Activated T-cell treated with anti-CD3 and anti-CD28 coated beads for 1 hour (primary cell): ENCODE measurements around the gene ECE2.
A peak's percentile ranks its signal among the peaks of the same experiment; 100 is the strongest.

Experiments used
- DNase-seq: peaks from one replicate; pipeline ENCODE4 v3.0.0-alpha.2; 2020; ENCODE audit warnings: low read depth

ECE2 gene

GRCh38 chr3:184314700-184315542 is 39.1 kb downstream of the ECE2 start:
- DNase-seq = peak; percentile 53

DNA sequence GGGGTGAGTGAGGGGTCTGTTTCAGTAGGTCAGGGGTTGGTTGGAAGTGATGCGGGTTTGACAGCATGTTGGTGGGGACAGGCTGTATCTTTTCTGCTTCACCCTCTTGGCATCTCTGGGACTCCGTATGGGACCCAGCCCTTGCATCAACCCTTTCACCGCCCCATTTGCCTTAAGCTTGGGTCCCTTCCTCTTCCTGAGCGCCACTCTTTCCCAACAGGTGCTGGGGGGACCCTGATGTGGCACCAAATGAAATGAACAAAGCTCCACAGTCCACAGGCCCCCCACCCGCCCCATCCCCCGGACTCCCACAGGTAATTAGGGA is 39.7 kb downstream of the ECE2 start:
- DNase-seq = no peak

DNA sequence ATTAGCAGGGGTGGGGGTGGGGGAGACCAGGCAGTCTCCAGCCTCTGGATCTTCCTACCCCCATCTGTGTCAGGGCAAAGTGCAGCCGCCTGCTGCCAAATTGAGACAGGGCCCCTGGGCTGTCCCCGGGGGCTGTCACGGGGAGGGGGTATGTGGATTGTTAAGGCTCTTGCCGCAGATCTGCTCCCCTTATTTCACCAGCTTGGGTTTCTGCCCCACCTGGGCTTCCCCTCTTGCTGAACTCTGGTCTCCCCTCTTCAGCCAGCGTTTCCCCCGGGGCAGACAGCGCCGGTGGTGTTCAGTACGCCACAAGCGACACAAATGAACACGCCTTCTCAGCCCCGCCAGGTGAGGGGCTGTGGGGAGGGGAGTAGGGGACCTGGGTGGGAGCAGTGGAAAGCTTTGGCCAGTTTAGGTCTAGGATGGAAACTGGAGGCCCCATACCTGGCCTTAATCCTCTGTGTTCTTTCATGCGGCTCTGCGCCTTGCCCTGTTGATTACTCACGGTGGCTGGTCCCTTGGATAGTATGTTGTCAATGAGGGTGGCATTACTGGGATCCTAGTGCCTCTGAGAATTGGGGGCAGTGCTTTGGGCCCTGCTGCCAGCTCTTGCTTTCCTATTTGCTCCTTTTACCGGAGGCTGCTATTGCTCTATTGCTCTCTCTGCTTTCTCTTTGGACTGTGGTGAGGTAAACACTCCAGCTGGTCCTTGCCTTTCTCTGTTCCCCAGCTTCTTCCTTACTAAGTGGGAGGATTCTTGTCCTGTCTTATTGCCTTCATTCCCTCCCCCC is 40.2 kb downstream of the ECE2 start:
- DNase-seq = no peak

DNA sequence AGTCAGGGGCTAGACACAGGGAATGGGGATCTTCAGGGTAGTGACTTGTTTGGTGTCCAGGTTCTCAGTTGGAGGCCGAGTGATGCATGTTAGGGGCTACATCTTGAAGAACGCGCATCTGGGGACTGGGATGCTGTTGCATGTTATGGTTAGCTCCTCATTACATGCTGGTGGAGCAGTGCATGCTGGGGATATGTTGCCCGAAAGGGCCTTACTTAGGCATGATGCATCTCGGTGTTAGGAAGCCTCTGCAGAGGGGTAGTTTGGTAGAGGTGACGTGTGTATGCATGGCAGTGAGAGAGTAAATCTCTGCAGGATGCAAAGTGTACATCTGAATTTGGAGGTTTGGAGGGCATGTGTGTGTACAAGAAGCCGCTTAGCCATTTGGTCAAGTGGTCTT is 41.0 kb downstream of the ECE2 start:
- DNase-seq = no peak

DNA sequence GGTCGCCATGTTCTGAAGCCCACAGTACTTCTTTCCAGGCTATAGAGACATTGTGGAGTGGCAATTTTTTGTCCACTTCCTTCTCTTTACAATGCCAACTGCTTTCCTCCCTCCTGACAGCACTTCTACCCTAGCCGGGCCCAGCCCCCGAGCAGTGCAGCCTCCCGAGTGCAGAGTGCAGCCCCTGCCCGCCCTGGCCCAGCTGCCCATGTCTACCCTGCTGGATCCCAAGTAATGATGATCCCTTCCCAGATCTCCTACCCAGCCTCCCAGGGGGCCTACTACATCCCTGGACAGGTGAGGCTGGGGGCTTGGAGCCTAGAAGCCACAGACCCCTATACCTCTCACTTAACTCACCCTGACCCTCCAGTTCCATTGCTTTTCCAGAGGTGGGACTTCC is 41.4 kb downstream of the ECE2 start:
- no peak for DNase-seq

DNA sequence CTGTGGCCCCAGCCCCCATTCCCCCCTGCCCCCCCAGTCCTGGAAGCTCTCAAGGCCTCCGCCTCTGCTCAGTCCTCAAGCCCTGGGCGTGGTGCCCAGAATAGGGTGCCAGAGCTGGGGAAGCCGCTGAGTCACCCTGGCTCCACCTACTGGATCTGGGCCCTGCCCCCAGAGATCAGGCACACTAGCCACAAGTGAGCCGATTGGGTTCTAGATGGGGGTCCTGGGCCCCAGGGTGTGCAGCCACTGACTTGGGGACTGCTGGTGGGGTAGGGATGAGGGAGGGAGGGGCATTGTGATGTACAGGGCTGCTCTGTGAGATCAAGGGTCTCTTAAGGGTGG is 44.3 kb downstream of the ECE2 start:
- DNase-seq = peak; percentile 30

- DNase-seq = no peak
These were observed 45.8 kb downstream of the ECE2 start for GRCh38 chr3:184321666-184322065.

DNA sequence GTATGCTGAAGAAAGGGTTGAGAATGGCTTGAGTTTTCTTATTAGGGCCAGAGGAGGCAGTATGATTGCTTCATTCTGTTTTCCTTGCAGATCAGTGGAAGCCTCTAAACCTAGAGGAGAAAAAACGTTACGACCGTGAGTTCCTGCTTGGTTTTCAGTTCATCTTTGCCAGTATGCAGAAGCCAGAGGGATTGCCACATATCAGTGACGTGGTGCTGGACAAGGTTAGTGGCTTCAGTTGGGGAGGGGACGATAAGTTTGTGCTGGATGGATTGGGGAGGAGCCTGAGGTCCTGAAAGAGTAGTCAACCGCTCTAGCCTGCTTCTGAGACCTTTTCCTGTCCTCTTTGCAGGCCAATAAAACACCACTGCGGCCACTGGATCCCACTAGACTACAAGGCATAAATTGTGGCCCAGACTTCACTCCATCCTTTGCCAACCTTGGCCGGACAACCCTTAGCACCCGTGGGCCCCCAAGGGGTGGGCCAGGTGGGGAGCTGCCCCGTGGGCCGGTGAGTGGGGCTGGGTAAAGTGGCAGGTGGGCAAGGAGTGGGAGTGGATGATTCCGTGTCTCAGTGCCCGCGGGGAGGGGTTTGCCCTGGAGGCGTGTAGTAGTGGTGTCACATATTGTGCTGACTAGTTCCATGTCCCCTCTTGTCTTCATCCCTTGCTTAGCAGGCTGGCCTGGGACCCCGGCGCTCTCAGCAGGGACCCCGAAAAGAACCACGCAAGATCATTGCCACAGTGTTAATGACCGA is 47.1 kb downstream of the ECE2 start:
- DNase-seq = no peak

DNA sequence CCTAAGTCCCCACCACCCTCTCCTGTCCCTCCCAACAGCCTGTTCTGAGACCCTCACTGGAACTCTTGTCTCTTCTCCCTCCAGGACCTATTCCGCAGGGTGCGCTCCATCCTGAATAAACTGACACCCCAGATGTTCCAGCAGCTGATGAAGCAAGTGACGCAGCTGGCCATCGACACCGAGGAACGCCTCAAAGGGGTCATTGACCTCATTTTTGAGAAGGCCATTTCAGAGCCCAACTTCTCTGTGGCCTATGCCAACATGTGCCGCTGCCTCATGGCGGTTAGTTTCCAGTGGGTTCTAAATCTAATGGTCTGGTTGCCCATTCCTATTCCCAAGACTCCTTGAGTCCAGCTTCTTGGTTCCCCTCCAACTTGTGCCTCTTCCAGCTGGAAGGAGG is 47.9 kb downstream of the ECE2 start:
- DNase-seq = no peak

GRCh38 chr3:184325269-184325668 is 49.4 kb downstream of the ECE2 start:
- no peak for DNase-seq

- DNase-seq = no peak
These were observed 50.0 kb downstream of the ECE2 start for GRCh38 chr3:184325715-184326369.

DNA sequence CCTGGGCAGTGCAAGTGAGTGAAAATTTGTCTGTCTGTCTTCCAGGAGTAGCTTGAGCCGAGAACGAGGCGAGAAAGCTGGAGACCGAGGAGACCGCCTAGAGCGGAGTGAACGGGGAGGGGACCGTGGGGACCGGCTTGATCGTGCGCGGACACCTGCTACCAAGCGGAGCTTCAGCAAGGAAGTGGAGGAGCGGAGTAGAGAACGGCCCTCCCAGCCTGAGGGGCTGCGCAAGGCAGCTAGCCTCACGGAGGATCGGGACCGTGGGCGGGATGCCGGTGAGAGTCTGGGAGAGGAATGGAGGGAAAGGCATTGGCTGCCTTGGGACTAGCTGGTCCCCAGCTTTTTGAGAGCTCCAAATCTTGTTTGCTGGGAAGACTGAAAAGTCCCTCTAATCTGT is 51.3 kb downstream of the ECE2 start:
- DNase-seq = no peak

DNA sequence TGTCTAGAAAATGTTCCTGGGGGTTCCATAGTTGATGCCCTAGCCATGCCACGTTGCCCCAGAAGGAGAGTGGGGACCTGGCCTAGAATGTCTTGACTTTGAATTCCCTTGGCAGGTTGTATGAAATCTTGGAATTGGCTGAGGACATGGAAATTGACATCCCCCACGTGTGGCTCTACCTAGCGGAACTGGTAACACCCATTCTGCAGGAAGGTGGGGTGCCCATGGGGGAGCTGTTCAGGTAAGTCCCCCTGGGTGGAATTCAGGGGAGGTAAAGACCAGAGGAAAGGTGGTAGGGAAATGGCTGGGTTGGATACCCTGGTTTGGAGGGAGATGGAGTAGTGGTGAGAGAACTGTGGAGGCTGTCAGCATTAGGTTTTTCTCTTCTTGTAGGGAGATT is 52.7 kb downstream of the ECE2 start:
- no peak for DNase-seq

DNA sequence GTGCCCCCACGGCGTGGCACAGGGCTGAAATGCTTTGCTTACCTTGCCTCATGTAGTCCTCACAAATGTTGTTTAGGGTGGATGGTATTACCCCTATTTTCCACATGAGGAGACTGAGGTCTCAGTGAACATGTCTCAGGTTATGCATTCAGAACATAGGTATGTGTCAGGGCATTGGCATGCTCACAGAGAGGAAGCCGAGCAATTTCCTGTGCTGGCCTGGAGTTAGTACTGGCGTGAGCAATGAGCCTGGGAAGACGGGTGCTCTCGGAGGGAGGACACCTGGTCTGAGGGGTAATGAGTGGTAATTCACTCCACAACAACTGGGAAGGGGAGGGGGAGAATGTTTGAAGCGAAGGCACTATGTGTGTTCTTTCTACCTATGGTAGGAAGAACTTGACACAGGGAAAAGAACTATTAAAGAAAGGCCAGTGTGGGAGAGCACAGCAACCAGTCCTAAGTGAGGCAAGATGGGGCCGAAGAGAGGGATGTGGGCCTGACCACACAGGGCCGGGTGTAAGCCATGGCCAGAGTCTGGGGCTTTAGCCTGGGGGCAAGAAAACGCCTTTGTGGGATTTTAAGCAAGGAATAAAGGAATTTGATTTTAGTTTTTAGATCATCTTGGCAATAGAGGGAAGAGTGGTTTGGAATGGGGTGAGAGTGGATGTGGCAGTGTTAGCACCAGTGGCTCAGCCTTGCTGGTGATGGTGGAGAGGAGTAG is 56.7 kb downstream of the ECE2 start:
- DNase-seq = no peak

GRCh38 chr3:184333190-184333589 is 57.4 kb downstream of the ECE2 start:
- DNase-seq = no peak

DNA sequence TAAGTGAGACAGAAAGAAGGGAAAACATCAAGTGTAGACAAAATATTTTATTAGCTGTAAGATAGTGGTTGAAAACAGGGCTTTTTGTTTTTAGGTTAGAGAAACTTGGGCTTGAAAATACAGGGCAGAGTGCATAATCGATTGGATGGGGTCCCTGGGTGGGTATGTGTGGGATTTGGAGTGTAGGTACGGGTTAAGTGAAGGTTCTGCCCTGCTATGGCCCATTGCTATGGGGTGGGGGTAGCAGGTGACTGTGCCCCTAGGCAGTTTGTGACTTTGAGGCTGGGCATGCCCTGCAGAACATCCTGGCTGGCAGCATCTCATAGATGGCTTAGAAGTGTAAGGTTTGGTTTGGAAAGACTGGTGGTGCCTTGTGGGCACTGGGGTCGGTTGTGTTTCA is 57.9 kb downstream of the ECE2 start:
- no peak for DNase-seq

GRCh38 chr3:184334470-184335158 is 58.8 kb downstream of the ECE2 start:
- peak; percentile 12 for DNase-seq

DNA sequence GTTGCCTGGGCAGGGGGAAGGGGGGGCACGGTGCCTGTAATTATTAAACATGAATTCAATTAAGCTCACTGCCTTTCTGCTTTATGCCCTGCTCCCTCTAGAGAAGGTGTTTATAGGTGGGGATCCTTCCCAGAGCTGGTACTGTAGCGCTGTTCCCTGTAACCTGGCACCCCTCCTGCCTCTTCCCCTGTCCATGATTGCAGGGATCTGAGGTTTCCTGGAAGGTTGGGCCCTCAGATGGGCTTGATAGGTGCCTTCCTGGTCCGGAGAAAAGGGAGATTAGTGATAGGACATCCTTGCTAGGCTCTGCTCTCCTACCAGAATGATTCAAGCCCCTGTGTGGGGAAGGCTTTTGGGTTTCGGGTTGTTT is 59.5 kb downstream of the ECE2 start:
- DNase-seq = no peak

DNA sequence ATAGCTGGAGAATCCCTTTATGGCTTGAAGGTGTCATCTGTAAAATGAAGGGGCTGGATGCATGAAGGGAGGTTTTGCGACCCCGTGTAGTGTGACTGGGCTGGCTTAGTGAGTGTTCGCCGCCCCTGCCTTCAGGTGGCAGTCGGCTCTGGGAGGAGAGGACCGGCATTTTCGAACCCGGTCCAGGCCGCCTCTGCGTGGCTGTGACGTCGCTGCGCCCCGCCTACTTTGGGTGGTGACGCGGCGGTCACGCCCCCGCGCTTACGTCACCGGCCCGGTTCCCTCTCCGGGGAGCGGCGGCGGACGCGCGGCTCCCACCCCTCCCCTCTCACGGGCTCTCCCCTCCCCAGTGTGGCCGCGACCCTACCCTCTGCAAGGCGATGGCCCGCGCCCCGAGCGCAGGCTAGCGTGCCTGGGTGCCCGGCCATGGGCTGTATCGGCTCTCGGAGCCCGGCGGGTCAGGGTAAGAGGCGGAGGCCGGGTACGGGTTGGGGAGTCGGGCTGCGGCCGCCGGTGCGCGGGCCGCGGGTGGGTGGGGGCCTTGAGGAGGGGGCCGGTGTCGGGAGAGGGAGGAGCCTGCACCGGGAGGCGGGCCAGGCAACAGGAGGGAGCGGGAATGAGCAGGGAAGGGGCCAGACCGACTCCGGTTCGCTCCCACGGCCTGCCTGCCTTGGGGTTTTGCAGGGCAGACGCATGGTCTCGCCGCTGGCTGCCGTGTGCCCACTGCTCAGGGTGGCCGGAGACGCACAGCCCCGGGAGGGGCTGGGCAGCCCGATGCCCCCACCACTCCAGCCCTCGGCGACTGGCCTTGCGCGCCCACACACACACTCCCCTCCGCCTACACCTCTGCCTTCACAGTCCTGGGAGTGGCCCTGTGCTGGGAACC is 60.1 kb downstream of the ECE2 start:
- peak; percentile 80 for DNase-seq
